ENCODE data around the gene PSME3.

DNA sequence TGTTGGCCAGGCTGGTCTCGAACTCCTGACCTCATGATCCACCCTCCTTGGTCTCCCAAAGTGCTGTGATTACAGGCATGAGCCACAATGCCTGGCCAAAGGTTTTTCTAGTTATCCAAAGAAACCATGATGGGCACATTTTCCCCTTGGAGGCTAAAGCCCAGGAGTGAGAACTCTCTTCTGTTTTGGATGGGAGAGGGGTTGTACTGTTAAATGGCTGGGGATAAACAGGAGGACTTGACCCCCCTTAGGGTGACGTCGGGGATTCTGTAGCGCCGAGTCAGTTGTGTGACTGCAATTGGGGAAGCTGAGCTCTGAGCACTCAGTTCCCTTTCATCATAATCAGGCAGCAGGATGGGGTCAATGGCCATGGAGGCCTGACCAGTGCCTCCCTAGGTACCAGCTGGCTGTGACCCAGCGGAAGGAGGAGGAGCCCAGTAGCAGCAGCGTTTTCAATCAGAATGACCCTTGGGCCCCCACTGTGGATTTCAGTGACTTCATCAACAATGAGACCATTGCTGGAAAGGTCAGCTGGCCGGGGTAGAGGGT is 21.9 kb downstream of the PSME3 start:
- no peak for TF ChIP-seq TAF1 (IDR thresholded peaks at IDR 0.05; ENCODE audit: borderline replicate concordance, low read depth, low read length)
- TF ChIP-seq, protein P1, sequence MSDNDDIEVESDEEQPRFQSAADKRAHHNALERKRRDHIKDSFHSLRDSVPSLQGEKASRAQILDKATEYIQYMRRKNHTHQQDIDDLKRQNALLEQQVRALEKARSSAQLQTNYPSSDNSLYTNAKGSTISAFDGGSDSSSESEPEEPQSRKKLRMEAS (IDR thresholded peaks at IDR 0.05; ENCODE audit: low read depth) = no peak
- TF ChIP-seq, protein P2, sequence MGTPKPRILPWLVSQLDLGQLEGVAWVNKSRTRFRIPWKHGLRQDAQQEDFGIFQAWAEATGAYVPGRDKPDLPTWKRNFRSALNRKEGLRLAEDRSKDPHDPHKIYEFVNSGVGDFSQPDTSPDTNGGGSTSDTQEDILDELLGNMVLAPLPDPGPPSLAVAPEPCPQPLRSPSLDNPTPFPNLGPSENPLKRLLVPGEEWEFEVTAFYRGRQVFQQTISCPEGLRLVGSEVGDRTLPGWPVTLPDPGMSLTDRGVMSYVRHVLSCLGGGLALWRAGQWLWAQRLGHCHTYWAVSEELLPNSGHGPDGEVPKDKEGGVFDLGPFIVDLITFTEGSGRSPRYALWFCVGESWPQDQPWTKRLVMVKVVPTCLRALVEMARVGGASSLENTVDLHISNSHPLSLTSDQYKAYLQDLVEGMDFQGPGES (IDR thresholded peaks at IDR 0.05; ENCODE audit: low read depth, low read length) = no peak
- TF ChIP-seq, protein P3, sequence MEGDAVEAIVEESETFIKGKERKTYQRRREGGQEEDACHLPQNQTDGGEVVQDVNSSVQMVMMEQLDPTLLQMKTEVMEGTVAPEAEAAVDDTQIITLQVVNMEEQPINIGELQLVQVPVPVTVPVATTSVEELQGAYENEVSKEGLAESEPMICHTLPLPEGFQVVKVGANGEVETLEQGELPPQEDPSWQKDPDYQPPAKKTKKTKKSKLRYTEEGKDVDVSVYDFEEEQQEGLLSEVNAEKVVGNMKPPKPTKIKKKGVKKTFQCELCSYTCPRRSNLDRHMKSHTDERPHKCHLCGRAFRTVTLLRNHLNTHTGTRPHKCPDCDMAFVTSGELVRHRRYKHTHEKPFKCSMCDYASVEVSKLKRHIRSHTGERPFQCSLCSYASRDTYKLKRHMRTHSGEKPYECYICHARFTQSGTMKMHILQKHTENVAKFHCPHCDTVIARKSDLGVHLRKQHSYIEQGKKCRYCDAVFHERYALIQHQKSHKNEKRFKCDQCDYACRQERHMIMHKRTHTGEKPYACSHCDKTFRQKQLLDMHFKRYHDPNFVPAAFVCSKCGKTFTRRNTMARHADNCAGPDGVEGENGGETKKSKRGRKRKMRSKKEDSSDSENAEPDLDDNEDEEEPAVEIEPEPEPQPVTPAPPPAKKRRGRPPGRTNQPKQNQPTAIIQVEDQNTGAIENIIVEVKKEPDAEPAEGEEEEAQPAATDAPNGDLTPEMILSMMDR (IDR thresholded peaks at IDR 0.05) = no peak
- TF ChIP-seq, protein P4, sequence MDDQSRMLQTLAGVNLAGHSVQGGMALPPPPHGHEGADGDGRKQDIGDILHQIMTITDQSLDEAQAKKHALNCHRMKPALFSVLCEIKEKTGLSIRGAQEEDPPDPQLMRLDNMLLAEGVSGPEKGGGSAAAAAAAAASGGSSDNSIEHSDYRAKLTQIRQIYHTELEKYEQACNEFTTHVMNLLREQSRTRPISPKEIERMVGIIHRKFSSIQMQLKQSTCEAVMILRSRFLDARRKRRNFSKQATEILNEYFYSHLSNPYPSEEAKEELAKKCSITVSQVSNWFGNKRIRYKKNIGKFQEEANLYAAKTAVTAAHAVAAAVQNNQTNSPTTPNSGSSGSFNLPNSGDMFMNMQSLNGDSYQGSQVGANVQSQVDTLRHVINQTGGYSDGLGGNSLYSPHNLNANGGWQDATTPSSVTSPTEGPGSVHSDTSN (IDR thresholded peaks at IDR 0.05) = no peak
- TF ChIP-seq MXI1 (IDR thresholded peaks at IDR 0.05; ENCODE audit: low read depth, low read length) = no peak
- no peak for TF ChIP-seq TEAD4 (IDR thresholded peaks at IDR 0.05; ENCODE audit: borderline replicate concordance, insufficient read depth)
